ENCODE data around the gene C16orf92. TPM values are rescaled to one million over a fixed set of nuclear protein-coding genes. Genes with fewer than 3 reads are reported as not detected.

C16orf92 gene
- total and polyA plus RNA-seq, 2 of the 13 experiments (the other 11 are each of a cell fraction or from before 2014, with no cell fraction given), result not detected

DNA sequence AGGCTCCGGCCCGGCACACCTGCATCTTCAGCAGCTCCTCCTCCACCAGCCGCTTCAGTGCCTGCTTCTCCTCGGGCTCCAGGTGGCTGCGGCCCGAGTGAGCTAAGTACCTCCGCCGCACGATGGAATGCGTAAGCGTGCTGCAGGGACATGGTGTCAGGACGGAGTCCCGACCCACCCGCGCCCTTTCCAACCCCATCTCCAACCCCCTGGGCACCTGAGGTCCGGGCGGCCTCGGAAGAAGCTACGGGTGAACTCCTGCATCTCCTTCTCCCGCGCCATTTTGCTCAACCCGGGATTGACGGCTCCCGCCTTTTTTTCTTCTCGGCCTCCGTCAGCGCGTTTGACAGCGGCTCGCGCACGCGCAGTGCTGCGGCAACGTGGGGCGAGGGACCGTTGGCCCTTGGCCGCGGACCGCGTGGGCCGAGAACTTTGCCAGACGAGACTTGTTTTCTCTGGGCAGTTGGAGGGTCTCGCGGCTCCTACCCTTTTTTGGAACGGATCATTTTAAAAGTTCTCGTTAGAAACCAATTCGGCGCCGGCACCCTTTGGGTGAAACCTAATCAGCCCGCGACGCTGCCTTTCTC, 27.6 kb upstream of the C16orf92 start, which contains the start of gene HIRIP3 (continued):
- TF ChIP-seq ZSCAN5A (CRISPR knock-in tag; IDR thresholded peaks at IDR 0.05; ENCODE audit: borderline replicate concordance) (0 out of 2 replicates have a peak, but pooled peaks have one; percentile 28), SRSF9 (IDR thresholded peaks at IDR 0.05; ENCODE audit: borderline replicate concordance, insufficient read depth, low read depth, low read length, poor library complexity, severe bottlenecking) (no peak), RBFOX2 (IDR thresholded peaks at IDR 0.05; ENCODE audit: low read depth, low read length) (peak; percentile 89), ZNF251 (CRISPR knock-in tag; IDR thresholded peaks at IDR 0.05) (no peak), ZNF136 (CRISPR knock-in tag; IDR thresholded peaks at IDR 0.05; ENCODE audit: low read depth) (no peak; the same call in 1 of the 2 replicates), ZNF605 (CRISPR knock-in tag; IDR thresholded peaks at IDR 0.05) (no peak; the same call in none of the 2 replicates), KDM2A (CRISPR knock-in tag; IDR thresholded peaks at IDR 0.05; ENCODE audit: borderline replicate concordance, low read depth) (peak; percentile 27; the same call in 1 of the 2 replicates), SRY (CRISPR knock-in tag; IDR thresholded peaks at IDR 0.05) (no peak), MLX (CRISPR knock-in tag; IDR thresholded peaks at IDR 0.05) (no peak), TFE3 (CRISPR knock-in tag; IDR thresholded peaks at IDR 0.05) (no peak), PHF8 (CRISPR knock-in tag; IDR thresholded peaks at IDR 0.05) (no peak), MIXL1 (CRISPR knock-in tag; IDR thresholded peaks at IDR 0.05) (0 out of 2 replicates have a peak, but pooled peaks have one; percentile 11), RARA (CRISPR knock-in tag; IDR thresholded peaks at IDR 0.05) (no peak), ZNF564 (CRISPR knock-in tag; IDR thresholded peaks at IDR 0.05) (no peak), ZNF235 (CRISPR knock-in tag; IDR thresholded peaks at IDR 0.05; ENCODE audit: borderline replicate concordance) (no peak), SOX5 (CRISPR knock-in tag; IDR thresholded peaks at IDR 0.05; ENCODE audit: borderline replicate concordance) (no peak), POLR2G (IDR thresholded peaks at IDR 0.05; ENCODE audit: low read depth, low read length) (no peak), SMYD3 (CRISPR knock-in tag; IDR thresholded peaks at IDR 0.05) (peak; percentile 57; the same call in 1 of the 2 replicates), ZEB1 (IDR thresholded peaks at IDR 0.05; ENCODE audit: insufficient replicate concordance, low read depth) (no peak)
- TF ChIP-seq, protein P1, sequence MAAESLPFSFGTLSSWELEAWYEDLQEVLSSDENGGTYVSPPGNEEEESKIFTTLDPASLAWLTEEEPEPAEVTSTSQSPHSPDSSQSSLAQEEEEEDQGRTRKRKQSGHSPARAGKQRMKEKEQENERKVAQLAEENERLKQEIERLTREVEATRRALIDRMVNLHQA (CRISPR knock-in tag; IDR thresholded peaks at IDR 0.05), result no peak
- TF ChIP-seq, protein P2, sequence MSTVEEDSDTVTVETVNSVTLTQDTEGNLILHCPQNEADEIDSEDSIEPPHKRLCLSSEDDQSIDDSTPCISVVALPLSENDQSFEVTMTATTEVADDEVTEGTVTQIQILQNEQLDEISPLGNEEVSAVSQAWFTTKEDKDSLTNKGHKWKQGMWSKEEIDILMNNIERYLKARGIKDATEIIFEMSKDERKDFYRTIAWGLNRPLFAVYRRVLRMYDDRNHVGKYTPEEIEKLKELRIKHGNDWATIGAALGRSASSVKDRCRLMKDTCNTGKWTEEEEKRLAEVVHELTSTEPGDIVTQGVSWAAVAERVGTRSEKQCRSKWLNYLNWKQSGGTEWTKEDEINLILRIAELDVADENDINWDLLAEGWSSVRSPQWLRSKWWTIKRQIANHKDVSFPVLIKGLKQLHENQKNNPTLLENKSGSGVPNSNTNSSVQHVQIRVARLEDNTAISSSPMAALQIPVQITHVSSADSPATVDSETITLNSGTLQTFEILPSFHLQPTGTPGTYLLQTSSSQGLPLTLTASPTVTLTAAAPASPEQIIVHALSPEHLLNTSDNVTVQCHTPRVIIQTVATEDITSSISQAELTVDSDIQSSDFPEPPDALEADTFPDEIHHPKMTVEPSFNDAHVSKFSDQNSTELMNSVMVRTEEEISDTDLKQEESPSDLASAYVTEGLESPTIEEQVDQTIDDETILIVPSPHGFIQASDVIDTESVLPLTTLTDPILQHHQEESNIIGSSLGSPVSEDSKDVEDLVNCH (CRISPR knock-in tag; IDR thresholded peaks at IDR 0.05), result no peak
- TF ChIP-seq, protein P3, sequence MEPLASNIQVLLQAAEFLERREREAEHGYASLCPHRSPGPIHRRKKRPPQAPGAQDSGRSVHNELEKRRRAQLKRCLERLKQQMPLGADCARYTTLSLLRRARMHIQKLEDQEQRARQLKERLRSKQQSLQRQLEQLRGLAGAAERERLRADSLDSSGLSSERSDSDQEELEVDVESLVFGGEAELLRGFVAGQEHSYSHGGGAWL (CRISPR knock-in tag; IDR thresholded peaks at IDR 0.05), result no peak; the same call in 1 of the 2 replicates
